Right lobe of liver (tissue), 6 donors: ENCODE results near the gene USP11. TPM values are rescaled to one million over a fixed set of nuclear protein-coding genes. Genes with fewer than 3 reads are reported as not detected.

ENCODE experiments used
- ATAC-seq, 4 donors: fragments of 200-7000 bp; cut with Tn5 transposase; one replicate each; pipeline ENCODE4 v1.9.1; 2020; ENCODE audit warnings: mild to moderate bottlenecking in 4 of 4, moderate library complexity in 4 of 4
- DNase-seq, 3 donors: peaks; one replicate each; pipeline ENCODE4 v3.0.0-alpha.2; 2020
- H3K27ac ChIP-seq, 3 donors: fragments of 200-600 bp; one replicate each; pipeline ENCODE4 v1.8.0; 2022
- H3K27me3 ChIP-seq, 2 donors: fragments of 200-600 bp; one replicate each; pipeline ENCODE4 v1.8.0; 2022
- H3K36me3 ChIP-seq, 4 donors: fragments of 200-600 bp; sonication (generic) in 1 of 4; one replicate each; pipeline versions ENCODE4 v1.5.1 to v1.8.0; 2017 to 2022; ENCODE audit warnings: control low read depth in 1 of 4
- H3K4me1 ChIP-seq, 4 donors: fragments of 200-600 bp; sonication (generic) in 1 of 4; one replicate each; pipeline versions ENCODE4 v1.5.1 to v1.8.0; 2017 to 2022; ENCODE audit warnings: control low read depth in 1 of 4
- H3K4me3 ChIP-seq, 3 donors: fragments of 200-600 bp; one replicate each; pipeline ENCODE4 v1.8.0; 2022
- H3K9me3 ChIP-seq, 4 donors: fragments of 200-600 bp; sonication (generic) in 1 of 4; one replicate each; pipeline versions ENCODE4 v1.5.1 to v1.8.0; 2017 to 2022; ENCODE audit warnings: control low read depth in 1 of 4
- CTCF ChIP-seq, 4 donors: fragments of 200-600 bp in 3 of 4; fragments of 450-650 bp in 1 of 4; IDR thresholded peaks; one replicate each; pipeline versions ENCODE4 v1.5.1 to v1.8.0; 2016 to 2022; ENCODE audit warnings: antibody characterized with exemption in 4 of 4, mild to moderate bottlenecking in 2 of 4
- POLR2A ChIP-seq: fragments of 450-650 bp; IDR thresholded peaks from one replicate; pipeline ENCODE4 v1.6.1; 2017; ENCODE audit warnings: antibody characterized with exemption, mild to moderate bottlenecking
- WGBS: methylation state at CpG from one replicate; pipeline ENCODE4 v1.1.6; 2018; ENCODE audit warnings: low coverage, low lambda C conversion rate; ENCODE audit not compliant: insufficient coverage; ENCODE audit errors: missing lambda C conversion rate; 5-methylcytosine and 5-hydroxymethylcytosine counted together
- intact Hi-C, 2 donors: fragments of 100-400 bp; cut with DNase I; formaldehyde crosslinking; loops; one replicate each; pipeline versions ENCODE4 v1.11.2 to v1.14.1; 2022
- total RNA-seq, 6 experiments: library from RNA; depleted of rRNA in 2 of 6; stranded (reverse); fragments of >200 nt in 2 of 6; fragmentation: NEBNext Ultra II Directional in 3 of 6; extraction: Animal tissue kit (Norgen Biotek cat#: 25700) in 3 of 6; gene quantifications; one replicate each; pipeline versions ENCODE4 v1.1.0 to v1.2.4, GENCODE V29; 2016 to 2023
- donor health status: DM: no; HTN: yes; CAD: no.
- donor health status: DM: no; HTN: no; CAD: no.
- donor health status: DM: no; HTN: no; CAD: no.
- donor health status: DM: no; HTN: yes; CAD: no.
- donor health status: DM: no; HTN: yes; CAD: no.

USP11 gene
- total RNA-seq, 6 experiments from 2014 or later, result 7.1 to 14.7 (median 11.4) TPM

GRCh38 chrX:47206316-47206715 is 26.5 kb upstream of the USP11 start:
- ATAC-seq (no peak), DNase-seq (no peak)
- H3K9me3 ChIP-seq, result no peaks in the 10 kb centered on the region
- TF ChIP-seq POLR2A, result no peak
- TF ChIP-seq CTCF (IDR thresholded peaks at IDR 0.05), result no peak
- H3K4me3 ChIP-seq, result no peak overlapping the region
- intact Hi-C loops, result no loop called here
- 92% methylated on average over 2 of the region's 3 CpGs for WGBS
- no peaks in the 10 kb centered on the region for H3K4me1 ChIP-seq
- no peaks in the 10 kb centered on the region for H3K27me3 ChIP-seq
- H3K27ac ChIP-seq, result no peak overlapping the region
- peaks cover 3 to 94% (median 45%) of the 10 kb centered on the region in 4 donors for H3K36me3 ChIP-seq

- peaks cover 4 to 93% (median 40%) of the 10 kb centered on the region in 4 donors for H3K36me3 ChIP-seq
- WGBS, result 74% methylated on average over 5 of the region's 12 CpGs
These were observed 24.7 kb upstream of the USP11 start for GRCh38 chrX:47208108-47208507.

DNA sequence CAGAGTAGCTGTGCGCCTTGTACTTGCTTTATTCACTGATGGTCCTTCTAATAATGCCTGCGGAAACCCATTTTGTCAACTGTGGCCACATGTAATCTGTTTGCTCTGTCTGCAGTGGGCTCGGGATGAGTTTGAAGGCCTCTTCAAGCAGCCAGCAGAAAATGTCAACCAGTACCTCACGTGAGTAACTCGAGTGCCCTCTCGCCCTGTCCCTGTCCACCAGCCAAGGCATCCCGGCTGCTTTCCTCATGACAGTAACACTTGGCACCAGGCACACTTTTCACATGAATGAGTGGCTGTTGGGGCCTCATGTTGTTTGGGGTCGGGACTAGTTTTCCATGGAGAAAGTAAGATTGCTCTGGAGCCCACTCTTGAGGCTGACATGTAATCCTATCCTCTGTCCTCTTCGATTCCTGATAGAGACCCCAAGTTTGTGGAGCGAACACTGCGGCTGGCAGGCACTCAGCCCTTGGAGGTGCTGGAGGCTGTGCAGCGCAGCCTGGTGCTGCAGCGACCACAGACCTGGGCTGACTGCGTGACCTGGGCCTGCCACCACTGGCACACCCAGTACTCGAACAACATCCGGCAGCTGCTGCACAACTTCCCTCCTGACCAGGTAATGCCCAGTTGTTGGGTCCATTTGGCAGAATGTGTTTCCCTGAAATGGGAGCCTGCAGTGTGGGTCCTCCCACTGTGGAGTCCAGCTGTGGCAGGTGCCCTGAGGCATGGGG is 23.1 kb upstream of the USP11 start:
- no peaks in the 10 kb centered on the region for H3K4me1 ChIP-seq
- TF ChIP-seq CTCF (IDR thresholded peaks at IDR 0.05) (no peak), POLR2A (no peak)
- no peaks in the 10 kb centered on the region for H3K9me3 ChIP-seq
- no peak for ATAC-seq
- H3K4me3 ChIP-seq, result no peak overlapping the region
- no peak overlapping the region for H3K27ac ChIP-seq
- peak in 1 of 3 donors; percentile 29 for DNase-seq
- WGBS, result 85% methylated on average over 10 of the region's 16 CpGs
- H3K27me3 ChIP-seq, result no peaks in the 10 kb centered on the region
- peaks cover 4 to 94% (median 48%) of the 10 kb centered on the region in 4 donors for H3K36me3 ChIP-seq
- intact Hi-C loops, result no loop called here

More at GRCh38 chrX:47208108-47208507, 24.7 kb upstream of the USP11 start:
- intact Hi-C loops, result no loop called here
- ATAC-seq (no peak), DNase-seq (no peak)
- H3K27ac ChIP-seq, result no peak overlapping the region
- H3K4me3 ChIP-seq, result no peak overlapping the region
- no peak for TF ChIP-seq POLR2A
- no peak for TF ChIP-seq CTCF (IDR thresholded peaks at IDR 0.05)
- H3K27me3 ChIP-seq, result no peaks in the 10 kb centered on the region
- no peaks in the 10 kb centered on the region for H3K9me3 ChIP-seq
- H3K4me1 ChIP-seq, result no peaks in the 10 kb centered on the region

- 83% methylated on average over 2 of the region's 15 CpGs for WGBS
- H3K36me3 ChIP-seq, result peaks cover 4 to 94% (median 49%) of the 10 kb centered on the region in 4 donors
- intact Hi-C loops, result no loop called here
- H3K4me1 ChIP-seq, result no peaks in the 10 kb centered on the region
- H3K9me3 ChIP-seq, result no peaks in the 10 kb centered on the region
- no peaks in the 10 kb centered on the region for H3K27me3 ChIP-seq
- no peak overlapping the region for H3K4me3 ChIP-seq
- TF ChIP-seq CTCF (IDR thresholded peaks at IDR 0.05), result no peak
- TF ChIP-seq POLR2A, result no peak
- H3K27ac ChIP-seq, result no peak overlapping the region
- DNase-seq (peak in 1 of 3 donors; percentile 23), ATAC-seq (no peak)
These were observed 22.0 kb upstream of the USP11 start for GRCh38 chrX:47210661-47211425.
